HG02973 (cell line): ENCODE measurements around the gene L3MBTL1.
"Not testable (repeated sequence)": the region's sequence is repeated elsewhere in the genome, so short reads cannot be mapped to it uniquely, and the experiment has no call there.

Source experiments
- ATAC-seq: cut with Tn5 transposase; IDR thresholded peaks from one replicate; pipeline ENCODE4 v1.9.1; 2021; ENCODE audit warnings: moderate library complexity; ENCODE audit not compliant: unreplicated experiment

The L3MBTL1 gene

GRCh38 chr20:43502021-43502420 lies 5.5 kb upstream of the L3MBTL1 start:
- ATAC-seq: not testable (repeated sequence)

GRCh38 chr20:43506238-43506637 lies 1.3 kb upstream of the L3MBTL1 start:
- no peak for ATAC-seq

GRCh38 chr20:43508106-43508505 lies 609 bp downstream of the L3MBTL1 start:
- no peak for ATAC-seq

GRCh38 chr20:43508604-43509040 lies 1.1 kb downstream of the L3MBTL1 start:
- ATAC-seq: no peak

- no peak for ATAC-seq
Observed at GRCh38 chr20:43511879-43512278, 4.4 kb downstream of the L3MBTL1 start.

- ATAC-seq: no peak
Observed at GRCh38 chr20:43513372-43513930, 6.0 kb downstream of the L3MBTL1 start.

GRCh38 chr20:43513931-43514647 lies 6.6 kb downstream of the L3MBTL1 start:
- peak; percentile 85 for ATAC-seq

GRCh38 chr20:43514648-43514999 lies 7.1 kb downstream of the L3MBTL1 start:
- peak; percentile 19 for ATAC-seq

GRCh38 chr20:43515628-43516027 lies 8.1 kb downstream of the L3MBTL1 start:
- no peak for ATAC-seq

- no peak for ATAC-seq
Observed at GRCh38 chr20:43516251-43516824, 8.8 kb downstream of the L3MBTL1 start.

- no peak for ATAC-seq
Observed at GRCh38 chr20:43520074-43520630, 12.7 kb downstream of the L3MBTL1 start.

GRCh38 chr20:43525021-43525420 lies 17.5 kb downstream of the L3MBTL1 start:
- no peak for ATAC-seq

GRCh38 chr20:43528258-43528875 lies 20.9 kb downstream of the L3MBTL1 start:
- no peak for ATAC-seq

GRCh38 chr20:43529051-43529450 lies 21.6 kb downstream of the L3MBTL1 start:
- ATAC-seq: no peak

GRCh38 chr20:43529457-43530153 lies 22.1 kb downstream of the L3MBTL1 start:
- no peak for ATAC-seq

- no peak for ATAC-seq
Observed at GRCh38 chr20:43530321-43531090, 23.0 kb downstream of the L3MBTL1 start.

GRCh38 chr20:43531091-43531443 lies 23.6 kb downstream of the L3MBTL1 start:
- ATAC-seq: no peak

GRCh38 chr20:43532416-43533055 lies 25.0 kb downstream of the L3MBTL1 start:
- ATAC-seq: no peak

GRCh38 chr20:43533060-43533459 lies 25.6 kb downstream of the L3MBTL1 start:
- no peak for ATAC-seq

GRCh38 chr20:43534016-43534415 lies 26.5 kb downstream of the L3MBTL1 start:
- ATAC-seq: no peak
